Calu3 (cell line): ENCODE data around the gene PNLIPRP3. TPM values are rescaled to one million over a fixed set of nuclear protein-coding genes. Genes with fewer than 3 reads are reported as not detected.

Experiments
- BruUV-seq: library from RNA; stranded (reverse); fragments of 400-500 nt; replicated peaks from 2 replicates; lab custom pipeline; 2021; lab: Mats Ljungman, UMichigan
- CTCF ChIA-PET: fragments of 300-600 bp; sonication (Branson Sonifier 250); formaldehyde crosslinking; loops from one replicate; lab custom pipeline; 2022; ENCODE audit warnings: antibody characterized with exemption; lab: Charles Lee
- DNase-seq: peaks from one replicate; pipeline ENCODE4 v3.0.0; 2022
- H3K27ac Mint-ChIP-seq: one replicate; pipeline ENCODE4 v1.8.0; 2022; ENCODE audit warnings: mixed read lengths; ENCODE audit not compliant: unreplicated experiment
- H3K27me3 Mint-ChIP-seq: one replicate; pipeline ENCODE4 v1.8.0; 2022; ENCODE audit warnings: mixed read lengths; ENCODE audit not compliant: unreplicated experiment
- H3K36me3 Mint-ChIP-seq: one replicate; pipeline ENCODE4 v1.8.0; 2022; ENCODE audit warnings: mild to moderate bottlenecking, moderate library complexity, mixed read lengths; ENCODE audit not compliant: insufficient read depth, unreplicated experiment
- H3K4me1 Mint-ChIP-seq: one replicate; pipeline ENCODE4 v1.8.0; 2022; ENCODE audit warnings: mild to moderate bottlenecking, low read depth, mixed read lengths; ENCODE audit not compliant: unreplicated experiment
- H3K4me3 Mint-ChIP-seq: one replicate; pipeline ENCODE4 v1.8.0; 2022; ENCODE audit warnings: mild to moderate bottlenecking, low read depth, moderate library complexity, mixed read lengths; ENCODE audit not compliant: unreplicated experiment
- H3K9me3 Mint-ChIP-seq: one replicate; pipeline ENCODE4 v1.8.0; 2022; ENCODE audit warnings: low read depth, mixed read lengths; ENCODE audit not compliant: unreplicated experiment
- intact Hi-C: fragments of 100-400 bp; cut with micrococcal nuclease; formaldehyde crosslinking; loops from one replicate; pipeline ENCODE4 v1.10.0; 2022; ENCODE audit not compliant: unreplicated experiment
- total RNA-seq: library from RNA; stranded (reverse); gene quantifications from 2 replicates; pipeline ENCODE4 v1.2.3, GENCODE V29; 2022
- TF ChIP-seq, protein P1 (sequence below): fragments of 200-600 bp; IDR thresholded peaks from one replicate; pipeline ENCODE4 v1.8.0; 2022; ENCODE audit warnings: antibody characterized with exemption; ENCODE audit not compliant: unreplicated experiment

The PNLIPRP3 gene
- total RNA-seq, 1 experiment from 2014 or later, result not detected

DNA sequence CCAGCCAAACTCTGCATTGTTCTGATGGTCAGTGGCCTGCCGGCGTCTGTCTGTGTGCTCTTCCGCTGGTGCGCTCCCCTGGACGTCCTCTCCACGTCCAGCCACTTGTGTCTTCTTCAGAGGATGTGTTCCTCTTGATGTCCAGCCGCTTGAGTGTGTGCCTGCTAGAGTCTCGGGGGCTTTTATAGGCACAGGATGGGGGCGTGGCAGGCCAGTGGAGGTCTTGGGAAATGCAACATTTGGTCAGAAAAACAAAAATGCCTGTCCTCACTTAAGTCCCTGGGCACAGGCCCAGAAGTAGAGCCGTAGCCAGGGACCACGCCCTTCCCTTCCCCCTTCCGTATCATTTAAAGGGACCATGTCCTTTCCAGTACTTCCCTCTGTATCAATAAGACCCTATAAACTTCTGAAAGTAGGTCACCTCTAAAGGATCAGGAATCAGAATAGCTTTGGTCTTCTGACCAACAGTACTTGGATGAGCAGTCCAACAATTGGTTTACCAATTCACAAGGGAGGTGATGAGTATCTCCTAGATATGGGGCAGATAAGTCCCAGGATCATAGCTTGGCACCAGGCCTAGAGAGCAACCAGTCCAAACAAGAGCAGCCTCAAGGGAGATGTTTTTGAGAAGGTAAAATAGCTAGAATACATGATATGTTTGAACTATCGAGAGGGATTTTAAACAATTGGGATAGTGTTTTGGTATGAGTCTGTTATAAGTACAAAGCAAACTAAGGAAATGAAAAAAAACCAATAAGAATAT lies 32.2 kb upstream of the PNLIPRP3 start:
- TF ChIP-seq, protein P1, sequence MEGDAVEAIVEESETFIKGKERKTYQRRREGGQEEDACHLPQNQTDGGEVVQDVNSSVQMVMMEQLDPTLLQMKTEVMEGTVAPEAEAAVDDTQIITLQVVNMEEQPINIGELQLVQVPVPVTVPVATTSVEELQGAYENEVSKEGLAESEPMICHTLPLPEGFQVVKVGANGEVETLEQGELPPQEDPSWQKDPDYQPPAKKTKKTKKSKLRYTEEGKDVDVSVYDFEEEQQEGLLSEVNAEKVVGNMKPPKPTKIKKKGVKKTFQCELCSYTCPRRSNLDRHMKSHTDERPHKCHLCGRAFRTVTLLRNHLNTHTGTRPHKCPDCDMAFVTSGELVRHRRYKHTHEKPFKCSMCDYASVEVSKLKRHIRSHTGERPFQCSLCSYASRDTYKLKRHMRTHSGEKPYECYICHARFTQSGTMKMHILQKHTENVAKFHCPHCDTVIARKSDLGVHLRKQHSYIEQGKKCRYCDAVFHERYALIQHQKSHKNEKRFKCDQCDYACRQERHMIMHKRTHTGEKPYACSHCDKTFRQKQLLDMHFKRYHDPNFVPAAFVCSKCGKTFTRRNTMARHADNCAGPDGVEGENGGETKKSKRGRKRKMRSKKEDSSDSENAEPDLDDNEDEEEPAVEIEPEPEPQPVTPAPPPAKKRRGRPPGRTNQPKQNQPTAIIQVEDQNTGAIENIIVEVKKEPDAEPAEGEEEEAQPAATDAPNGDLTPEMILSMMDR, result no peak
- intact Hi-C loops, result no loop called here
- Mint-ChIP-seq H3K36me3 (no peaks in the 10 kb centered on the region), H3K27ac (no peak overlapping the region), H3K4me3 (no peak overlapping the region), H3K4me1 (no peaks in the 10 kb centered on the region), H3K27me3 (peaks cover 13% of the 10 kb centered on the region), H3K9me3 (no peaks in the 10 kb centered on the region)
- no peak for DNase-seq
- CTCF ChIA-PET, result no interaction called here
- no TSS peak for BruUV-seq

- Mint-ChIP-seq H3K36me3 (no peaks in the 10 kb centered on the region), H3K4me3 (no peak overlapping the region), H3K27ac (no peak overlapping the region), H3K9me3 (no peaks in the 10 kb centered on the region), H3K27me3 (no peaks in the 10 kb centered on the region), H3K4me1 (no peaks in the 10 kb centered on the region)
- CTCF ChIA-PET, result no interaction called here
- intact Hi-C loops, result no loop called here
- no TSS peak for BruUV-seq
- TF ChIP-seq, protein P1, result no peak
- no peak for DNase-seq
These were observed 29.4 kb upstream of the PNLIPRP3 start for GRCh38 chr10:116398224-116398623.

GRCh38 chr10:116402858-116403257 lies 24.8 kb upstream of the PNLIPRP3 start:
- TF ChIP-seq, protein P1, result no peak
- Mint-ChIP-seq H3K4me3 (no peak overlapping the region), H3K4me1 (no peaks in the 10 kb centered on the region), H3K27ac (no peak overlapping the region), H3K27me3 (peaks cover 9% of the 10 kb centered on the region), H3K9me3 (peaks cover 2% of the 10 kb centered on the region), H3K36me3 (no peaks in the 10 kb centered on the region)
- BruUV-seq, result no TSS peak
- CTCF ChIA-PET, result no interaction called here
- intact Hi-C loops, result no loop called here
- no peak for DNase-seq

DNA sequence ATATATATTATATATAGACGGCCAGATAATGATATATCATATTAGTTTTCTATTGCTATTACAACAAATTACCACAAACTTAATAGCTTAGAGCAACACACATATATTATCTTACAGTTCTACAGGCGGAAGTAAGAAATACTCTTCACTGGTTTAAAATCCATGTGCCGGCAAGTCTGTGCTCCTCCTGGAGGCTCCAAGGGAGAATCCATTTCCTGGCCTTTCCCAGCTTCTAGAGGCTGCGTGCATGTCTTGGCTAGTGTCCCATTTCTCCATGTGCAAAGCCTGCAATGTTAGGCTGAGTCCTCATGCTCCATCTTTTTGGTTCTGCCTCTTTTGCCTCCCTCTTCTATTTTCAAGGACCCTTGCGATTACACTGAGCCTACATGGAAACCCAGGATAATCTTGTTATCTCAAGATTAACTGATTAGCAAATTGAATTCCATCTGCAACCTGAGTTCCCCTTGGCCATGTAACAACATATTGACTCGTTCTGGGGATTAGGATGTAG lies 23.9 kb upstream of the PNLIPRP3 start:
- Mint-ChIP-seq H3K27me3 (peaks cover 13% of the 10 kb centered on the region), H3K27ac (no peak overlapping the region), H3K4me3 (no peak overlapping the region), H3K36me3 (no peaks in the 10 kb centered on the region), H3K4me1 (no peaks in the 10 kb centered on the region), H3K9me3 (peaks cover 2% of the 10 kb centered on the region)
- TF ChIP-seq, protein P1, result no peak
- BruUV-seq, result no TSS peak
- CTCF ChIA-PET, result no interaction called here
- no peak for DNase-seq
- intact Hi-C loops, result no loop called here
